Fibroblast of mammary gland (primary cell): ENCODE results near the gene DZIP1.
A peak's percentile ranks its signal among the peaks of the same experiment; 100 is the strongest.
"Not testable (repeated sequence)": the region's sequence is repeated elsewhere in the genome, so short reads cannot be mapped to it uniquely, and the experiment has no call there.

Experiments
- DNase-seq: peaks from one replicate; pipeline ENCODE4 v3.0.0-alpha.2; 2010; ENCODE audit warnings: low read depth
- H3K4me3 ChIP-seq: 2 replicates; pipeline ENCODE4 v1.5.1; 2011; ENCODE audit warnings: low read depth, mild to moderate bottlenecking, low read length, moderate library complexity; ENCODE audit not compliant: control insufficient read depth
- CTCF ChIP-seq: conservative IDR thresholded peaks from 2 replicates; pipeline ENCODE4 v1.5.1; 2011; ENCODE audit warnings: low read depth, low read length, inconsistent platforms; ENCODE audit not compliant: control insufficient read depth, insufficient read depth

Gene DZIP1

GRCh38 chr13:95644601-95645052, at the start of gene DZIP1:
Gene DZIP1 (minus strand): TSS chr13:95644706. CDS start chr13:95642029, 2,677 bp downstream.
- no peak for TF ChIP-seq CTCF
- DNase-seq = peak; percentile 83
- peak within 1 kb of the TSS; percentile 67 for H3K4me3 ChIP-seq

GRCh38 chr13:95690986-95691385, 46.5 kb upstream of the DZIP1 start:
- not testable (repeated sequence) for DNase-seq, H3K4me3 ChIP-seq

GRCh38 chr13:95689582-95689926, 45.0 kb upstream of the DZIP1 start:
- H3K4me3 ChIP-seq = no peak overlapping the region
- DNase-seq = no peak
- no peak for TF ChIP-seq CTCF

- not testable (repeated sequence) for DNase-seq
These were observed 40.5 kb upstream of the DZIP1 start for GRCh38 chr13:95684960-95685359.

GRCh38 chr13:95684418-95684817, 39.9 kb upstream of the DZIP1 start:
- no peak for TF ChIP-seq CTCF
- DNase-seq = no peak
- no peak overlapping the region for H3K4me3 ChIP-seq

More at GRCh38 chr13:95684960-95685359, 40.5 kb upstream of the DZIP1 start:
- H3K4me3 ChIP-seq = not testable (repeated sequence)

- no peak overlapping the region for H3K4me3 ChIP-seq
- no peak for TF ChIP-seq CTCF
- no peak for DNase-seq
These were observed 35.2 kb upstream of the DZIP1 start for GRCh38 chr13:95679722-95680121.

GRCh38 chr13:95678967-95679366, 34.5 kb upstream of the DZIP1 start:
- no peak for DNase-seq
- no peak for TF ChIP-seq CTCF
- peak overlapping the region; percentile 64 for H3K4me3 ChIP-seq

- peak overlapping the region; percentile 64 for H3K4me3 ChIP-seq
- DNase-seq = peak; percentile 42
- no peak for TF ChIP-seq CTCF
These were observed 33.2 kb upstream of the DZIP1 start for GRCh38 chr13:95677564-95678266.
